GM18867 (cell line): ENCODE measurements around the gene CA5A.
"Not testable (repeated sequence)": the region's sequence is repeated elsewhere in the genome, so short reads cannot be mapped to it uniquely, and the experiment has no call there.

Experiments used
- ATAC-seq: cut with Tn5 transposase; IDR thresholded peaks from one replicate; pipeline ENCODE4 v1.9.1; 2021; ENCODE audit warnings: mild to moderate bottlenecking, moderate library complexity; ENCODE audit not compliant: unreplicated experiment

The CA5A gene

GRCh38 chr16:87897521-87898505, 38.5 kb downstream of the CA5A start:
- ATAC-seq = no peak

GRCh38 chr16:87896924-87897520, 39.3 kb downstream of the CA5A start:
- ATAC-seq = not testable (repeated sequence)

DNA sequence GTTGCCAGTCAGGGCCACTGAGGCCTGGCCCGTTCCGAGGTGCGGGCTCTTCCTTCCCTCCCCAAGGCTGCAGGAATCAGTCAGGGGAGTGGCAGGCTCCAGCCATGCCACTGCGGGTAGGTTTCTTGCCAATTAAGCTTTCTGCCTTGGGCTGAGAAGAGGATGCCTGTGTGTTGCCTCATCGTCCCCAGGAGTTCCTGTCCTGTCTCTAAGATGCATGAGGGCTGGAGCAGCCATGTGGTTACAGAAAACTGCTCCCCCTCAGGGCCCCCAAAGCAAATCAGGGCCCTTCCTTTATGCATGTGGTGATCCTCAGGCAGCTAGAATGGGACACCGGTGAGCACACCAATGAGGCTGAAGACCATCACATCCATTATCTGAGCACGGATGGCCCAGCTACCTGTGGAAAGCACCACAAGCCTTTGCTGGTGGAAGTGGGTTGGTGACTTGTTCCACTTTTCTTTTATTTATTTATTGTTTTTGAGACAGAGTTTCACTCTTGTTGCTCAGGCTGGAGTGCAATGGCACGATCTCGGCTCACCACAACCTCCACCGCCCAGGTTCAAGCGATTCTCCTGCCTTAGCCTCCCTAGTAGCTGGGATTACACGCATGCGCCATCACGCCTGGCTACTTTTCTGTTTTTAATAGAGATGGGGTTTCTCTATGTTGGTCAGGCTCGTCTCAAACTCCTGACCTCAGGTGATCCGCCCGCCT, 40.0 kb downstream of the CA5A start:
- not testable (repeated sequence) for ATAC-seq

DNA sequence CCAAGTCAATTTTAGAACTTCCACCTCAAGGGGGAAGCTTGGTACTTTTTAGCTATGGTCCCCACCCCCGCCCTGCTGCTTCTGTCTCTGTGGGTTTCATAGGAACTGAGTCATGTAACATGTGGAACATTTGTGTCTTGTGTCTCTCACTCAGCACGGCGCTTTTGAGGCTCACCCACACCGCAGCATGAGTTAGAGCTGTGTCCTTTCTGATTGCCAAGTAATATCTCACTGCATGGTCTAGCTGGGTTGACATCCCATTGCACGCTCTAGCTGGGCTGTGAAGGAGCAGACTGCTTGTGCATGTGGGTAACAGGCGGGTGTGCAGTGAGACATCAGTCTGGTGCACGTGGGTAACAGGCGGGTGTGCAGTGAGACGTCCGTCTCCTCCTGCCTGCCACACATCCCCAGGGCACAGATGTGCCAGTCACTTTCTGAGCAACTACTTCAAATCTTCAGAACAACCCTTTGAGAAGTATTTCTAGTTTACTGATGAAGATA, 40.6 kb downstream of the CA5A start:
- ATAC-seq = peak; percentile 75

- not testable (repeated sequence) for ATAC-seq
Observed at GRCh38 chr16:87894005-87894404, 42.3 kb downstream of the CA5A start.

DNA sequence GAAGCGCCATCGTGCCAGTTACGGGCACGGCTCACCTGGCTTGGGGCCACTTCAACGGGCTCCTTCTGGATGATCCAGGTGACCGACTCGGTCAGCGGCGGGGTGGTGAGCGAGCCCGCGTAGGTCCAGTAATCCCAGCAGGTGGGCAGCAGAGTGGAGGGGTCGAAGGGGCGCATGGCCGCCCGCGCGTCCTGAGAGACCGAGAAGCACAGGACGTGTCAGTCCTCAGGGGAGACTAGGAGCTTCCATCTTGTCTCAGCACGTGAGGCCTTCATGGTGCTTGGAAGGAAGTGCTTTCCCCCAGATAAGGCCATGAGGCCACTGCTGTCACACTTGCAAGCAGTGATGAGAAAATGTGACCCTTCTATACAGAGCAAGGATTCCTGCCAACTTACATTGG, 44.6 kb downstream of the CA5A start:
- no peak for ATAC-seq

DNA sequence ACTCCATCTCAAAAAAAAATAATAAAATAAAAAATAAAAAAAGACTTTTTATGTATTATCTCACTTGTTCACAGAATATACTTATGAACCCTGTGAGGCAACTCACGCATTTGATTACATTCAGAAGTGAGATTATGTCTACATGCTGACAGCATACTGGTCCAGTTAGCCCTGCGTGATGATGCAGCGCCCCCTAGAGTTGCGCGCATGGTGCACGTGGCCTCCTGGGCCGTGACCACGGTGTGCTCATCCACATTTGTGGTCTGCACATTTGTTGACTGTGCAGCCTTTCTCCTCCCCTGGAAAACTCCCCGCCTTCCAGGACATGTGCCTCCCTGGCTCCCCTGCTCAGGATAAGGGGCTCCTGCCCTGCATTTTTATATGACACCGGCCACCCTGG, 46.6 kb downstream of the CA5A start:
- ATAC-seq = not testable (repeated sequence)

- ATAC-seq = not testable (repeated sequence)
Observed at GRCh38 chr16:87888346-87888745, 48.0 kb downstream of the CA5A start.

- ATAC-seq = not testable (repeated sequence)
Observed at GRCh38 chr16:87887931-87888330, 48.4 kb downstream of the CA5A start.

GRCh38 chr16:87885371-87885967, 50.9 kb downstream of the CA5A start:
- ATAC-seq = not testable (repeated sequence)

- ATAC-seq = no peak
Observed at GRCh38 chr16:87882436-87883019, 53.8 kb downstream of the CA5A start.

DNA sequence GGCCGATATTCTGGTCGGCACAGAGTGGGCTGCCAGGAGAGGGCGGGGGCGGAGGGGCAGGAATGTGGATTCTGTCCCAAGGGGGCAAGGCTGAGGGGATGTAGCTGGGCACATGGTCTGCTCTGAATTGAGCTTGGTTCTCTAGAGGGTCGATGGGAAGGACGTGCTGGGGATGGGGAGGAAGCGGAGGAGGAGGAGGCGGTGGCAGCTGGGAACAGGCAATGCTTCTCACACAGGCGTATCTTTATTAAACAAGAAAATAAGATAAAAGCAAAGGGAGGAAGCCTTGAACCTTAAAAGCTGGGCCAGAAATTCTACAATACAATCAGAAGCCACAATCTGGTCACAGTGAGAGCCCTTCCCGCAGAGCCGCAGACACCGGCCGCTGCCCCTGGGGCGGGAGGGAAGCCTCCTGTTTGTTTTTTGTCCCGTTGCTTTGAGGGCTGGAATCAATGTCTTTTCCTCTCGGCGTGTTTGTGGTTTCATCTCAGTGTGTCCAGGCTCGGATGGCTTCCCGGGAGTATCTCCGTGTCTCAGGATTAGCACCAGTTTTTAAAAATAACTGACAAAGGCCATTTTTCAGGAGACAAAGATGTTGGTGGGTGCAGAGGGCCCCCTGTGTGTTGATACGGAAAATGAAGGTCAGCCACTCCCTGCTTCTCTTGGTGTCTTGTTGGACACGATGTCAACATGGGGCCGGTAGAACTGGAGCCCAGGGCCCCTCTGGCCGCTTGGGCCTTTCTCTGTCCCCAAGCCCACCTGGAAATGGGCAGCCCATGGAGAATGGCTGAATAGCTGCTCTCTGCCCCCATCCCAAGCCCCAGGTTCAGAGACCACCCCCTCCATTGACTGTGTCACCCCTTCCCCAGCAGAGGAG, 54.8 kb downstream of the CA5A start:
- ATAC-seq = no peak

GRCh38 chr16:87880117-87880696, 56.1 kb downstream of the CA5A start:
- no peak for ATAC-seq

- not testable (repeated sequence) for ATAC-seq
Observed at GRCh38 chr16:87879411-87880013, 56.8 kb downstream of the CA5A start.

DNA sequence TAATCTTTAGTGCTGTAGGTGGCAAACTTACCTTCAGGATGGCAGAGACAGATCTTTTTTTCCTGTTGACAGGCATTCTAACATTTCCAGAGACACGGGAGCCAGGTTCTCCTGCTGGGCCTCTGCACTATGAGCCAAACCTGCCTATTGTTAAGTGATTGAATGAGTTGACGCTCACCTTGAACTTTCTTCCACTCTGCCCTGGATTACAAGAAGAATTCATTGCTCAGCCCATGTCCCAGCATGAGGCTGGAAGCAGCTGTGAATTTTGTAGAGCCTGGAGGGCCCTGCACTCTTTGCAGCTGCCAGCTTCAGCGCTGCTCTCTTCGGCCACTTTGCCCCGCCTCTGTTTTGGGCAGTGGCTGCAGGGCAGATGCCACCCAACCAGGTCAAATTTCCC, 57.6 kb downstream of the CA5A start:
- ATAC-seq = no peak

DNA sequence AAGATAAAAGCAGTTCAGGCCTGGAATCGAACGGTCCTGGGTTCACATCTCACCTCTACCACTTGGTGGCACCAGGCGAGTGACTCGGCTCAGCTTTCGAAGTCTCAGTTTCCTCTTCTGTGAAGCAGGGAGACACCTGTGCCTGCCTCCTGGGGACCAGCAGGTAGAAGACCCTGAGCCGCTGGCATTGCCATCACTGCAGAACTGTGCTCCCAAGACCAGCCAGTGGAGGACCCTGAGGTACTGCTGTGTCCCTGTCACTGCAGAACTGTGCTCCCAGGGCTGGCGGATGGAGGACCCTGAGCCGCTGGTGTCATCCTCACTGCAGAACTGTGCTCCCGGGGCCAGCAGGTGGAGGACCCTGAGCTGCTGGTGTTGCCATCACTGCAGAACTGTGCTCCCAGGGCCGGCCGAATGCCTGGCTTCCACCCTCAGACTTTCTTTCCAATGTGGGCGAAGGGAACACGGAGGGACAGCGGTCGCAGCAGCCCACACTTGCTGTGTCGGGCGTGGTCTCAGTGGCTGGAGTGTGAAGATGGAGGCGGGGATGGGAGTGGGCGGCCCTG, 58.3 kb downstream of the CA5A start:
- ATAC-seq = no peak

DNA sequence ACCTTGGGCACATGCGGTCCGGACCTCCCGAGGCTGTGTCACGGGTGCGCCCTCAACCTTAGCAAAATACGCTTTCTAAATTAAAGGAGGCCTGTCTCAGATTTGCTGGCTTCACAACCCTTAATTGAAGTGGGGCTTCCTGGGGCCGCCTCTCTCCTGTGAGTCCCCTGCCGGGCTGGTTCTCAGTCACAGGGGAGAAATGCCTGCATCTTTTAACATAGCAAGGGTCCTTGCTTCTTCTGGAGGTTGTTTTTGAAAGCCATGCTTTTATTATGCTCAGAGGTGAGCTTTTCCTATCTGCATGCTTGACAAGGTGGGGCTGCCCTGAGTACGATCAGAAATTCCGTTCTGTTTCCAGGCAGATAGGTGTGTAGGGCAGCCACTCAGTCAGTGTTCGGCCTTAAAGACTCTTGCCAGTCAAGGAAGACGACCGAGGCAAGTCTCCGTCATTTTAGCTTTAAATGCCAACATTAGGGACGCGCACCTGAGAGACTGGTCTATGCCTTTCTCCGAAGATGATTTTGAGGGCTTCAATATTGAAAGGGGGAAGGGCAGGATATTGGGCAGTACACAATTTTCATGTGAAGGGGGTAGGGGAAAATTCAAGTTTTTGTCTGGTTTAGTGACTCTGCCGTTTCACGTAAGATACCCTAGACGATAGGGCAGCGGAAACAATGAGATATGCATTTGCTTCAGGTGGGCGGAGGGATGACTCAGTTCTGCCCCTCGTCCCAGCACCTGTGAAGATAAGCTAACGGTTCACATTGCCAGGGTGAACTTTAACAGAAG, 61.5 kb downstream of the CA5A start:
- ATAC-seq = no peak
